ENCODE results near the gene LOXL1.

- no peak for TF ChIP-seq EZH2 (IDR thresholded peaks at IDR 0.05; ENCODE audit: borderline replicate concordance, low read length)
- TF ChIP-seq CTCF (IDR thresholded peaks at IDR 0.05; ENCODE audit: low read length): no peak
Measured at GRCh38 chr15:73989001-73989798, 62.9 kb downstream of the LOXL1 start.
